Measurements from ENCODE around the gene WDR4.

DNA sequence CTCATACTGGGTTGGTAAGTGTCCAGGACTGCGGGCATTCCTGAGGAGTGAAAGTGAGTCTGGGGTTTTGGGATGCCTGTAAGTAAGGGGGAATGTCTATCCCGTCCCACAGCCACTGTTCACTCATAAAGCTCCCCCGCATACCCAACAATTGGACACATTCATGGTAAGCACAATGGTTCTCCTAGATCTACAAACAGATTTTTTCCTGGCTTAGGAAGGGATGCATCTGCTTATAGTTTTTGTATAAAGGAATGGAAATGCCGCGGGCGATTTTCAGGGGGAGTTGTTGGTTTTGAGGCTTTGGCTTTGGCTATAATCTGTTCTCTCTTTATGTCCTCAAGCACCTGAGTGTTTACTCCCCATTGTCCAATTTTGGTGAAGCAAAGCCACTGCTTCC, 39.0 kb upstream of the WDR4 start:
- TF ChIP-seq, protein P1, sequence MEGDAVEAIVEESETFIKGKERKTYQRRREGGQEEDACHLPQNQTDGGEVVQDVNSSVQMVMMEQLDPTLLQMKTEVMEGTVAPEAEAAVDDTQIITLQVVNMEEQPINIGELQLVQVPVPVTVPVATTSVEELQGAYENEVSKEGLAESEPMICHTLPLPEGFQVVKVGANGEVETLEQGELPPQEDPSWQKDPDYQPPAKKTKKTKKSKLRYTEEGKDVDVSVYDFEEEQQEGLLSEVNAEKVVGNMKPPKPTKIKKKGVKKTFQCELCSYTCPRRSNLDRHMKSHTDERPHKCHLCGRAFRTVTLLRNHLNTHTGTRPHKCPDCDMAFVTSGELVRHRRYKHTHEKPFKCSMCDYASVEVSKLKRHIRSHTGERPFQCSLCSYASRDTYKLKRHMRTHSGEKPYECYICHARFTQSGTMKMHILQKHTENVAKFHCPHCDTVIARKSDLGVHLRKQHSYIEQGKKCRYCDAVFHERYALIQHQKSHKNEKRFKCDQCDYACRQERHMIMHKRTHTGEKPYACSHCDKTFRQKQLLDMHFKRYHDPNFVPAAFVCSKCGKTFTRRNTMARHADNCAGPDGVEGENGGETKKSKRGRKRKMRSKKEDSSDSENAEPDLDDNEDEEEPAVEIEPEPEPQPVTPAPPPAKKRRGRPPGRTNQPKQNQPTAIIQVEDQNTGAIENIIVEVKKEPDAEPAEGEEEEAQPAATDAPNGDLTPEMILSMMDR (IDR thresholded peaks at IDR 0.05; ENCODE audit: low read depth, low read length, poor library complexity, severe bottlenecking) = no peak
- no peak for TF ChIP-seq EZH2phosphoT487 (IDR thresholded peaks at IDR 0.05; ENCODE audit: borderline replicate concordance, low read length)
